Measurements from ENCODE around the gene PLA2G1B. TPM values are rescaled to one million over a fixed set of nuclear protein-coding genes. Genes with fewer than 3 reads are reported as not detected.

Gene PLA2G1B
- total RNA-seq (ENCODE audit: low replicate concordance): not detected in 2 replicates
- long read RNA-seq: 0 reads

GRCh38 chr12:120327593-120327992 lies at the start of gene PLA2G1B:
TSS of gene PLA2G1B (minus strand) at chr12:120327779. CDS start at chr12:120327753, 26 bp downstream.
- peak within 1 kb of the TSS; percentile 25 for H3K4me3 Mint-ChIP-seq
- TF ChIP-seq CTCF (conservative IDR thresholded peaks at IDR 0.05): no peak
- H3K9me3 Mint-ChIP-seq: no peaks in the 10 kb centered on the region
- peaks cover 7% of the 10 kb centered on the region for H3K4me1 Mint-ChIP-seq (ENCODE audit: unreplicated experiment)
- no peaks in the 10 kb centered on the region for H3K36me3 Mint-ChIP-seq
- no peak for DNase-seq (ENCODE audit: extremely low spot score, unreplicated experiment)
- H3K27ac Mint-ChIP-seq: no peak within 1 kb of the TSS
- peaks cover 11% of the 10 kb centered on the region for H3K27me3 Mint-ChIP-seq

DNA sequence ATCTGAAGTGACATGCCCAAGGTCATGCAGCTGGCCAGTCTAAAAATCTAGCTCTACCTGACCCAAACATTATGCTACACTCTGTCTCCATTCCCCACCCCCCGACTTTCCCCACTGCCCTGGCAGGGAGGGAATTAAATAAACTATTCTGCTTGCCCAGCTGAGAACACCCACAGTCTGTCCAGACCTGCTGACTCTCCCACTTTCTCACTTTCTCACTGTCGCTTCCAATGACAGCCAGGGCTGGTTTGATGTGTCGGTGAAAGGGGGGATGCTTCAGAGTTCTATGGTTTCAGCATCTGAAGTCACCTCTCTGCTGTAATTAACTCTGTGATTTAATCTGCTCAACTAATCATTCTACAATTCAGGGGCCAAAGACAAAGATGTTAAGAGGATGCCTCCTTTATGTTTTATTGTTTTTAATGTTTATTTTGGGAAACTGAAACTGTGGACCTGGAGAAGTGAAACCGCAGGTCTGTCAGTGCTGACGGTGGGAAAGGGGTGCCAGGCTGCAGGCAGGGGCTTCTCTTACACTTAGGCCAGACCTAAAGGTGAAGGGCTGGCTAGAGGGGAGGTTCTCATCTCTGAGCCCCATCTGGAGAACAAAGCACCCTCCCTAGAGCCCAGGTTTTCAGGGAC lies 49.5 kb upstream of the PLA2G1B start:
- no peaks in the 10 kb centered on the region for H3K9me3 Mint-ChIP-seq
- no peak for DNase-seq (ENCODE audit: extremely low spot score, unreplicated experiment)
- peak overlapping the region; percentile 20 for H3K27ac Mint-ChIP-seq
- no peaks in the 10 kb centered on the region for H3K36me3 Mint-ChIP-seq
- H3K27me3 Mint-ChIP-seq: peaks cover 15% of the 10 kb centered on the region
- no peak overlapping the region for H3K4me3 Mint-ChIP-seq
- no peak for TF ChIP-seq CTCF (conservative IDR thresholded peaks at IDR 0.05)
- peaks cover 11% of the 10 kb centered on the region for H3K4me1 Mint-ChIP-seq (ENCODE audit: unreplicated experiment)

GRCh38 chr12:120376416-120376815 lies 48.8 kb upstream of the PLA2G1B start:
- peaks cover 21% of the 10 kb centered on the region for H3K27me3 Mint-ChIP-seq
- no peaks in the 10 kb centered on the region for H3K9me3 Mint-ChIP-seq
- no peak overlapping the region for H3K4me3 Mint-ChIP-seq
- no peak for DNase-seq (ENCODE audit: extremely low spot score, unreplicated experiment)
- H3K4me1 Mint-ChIP-seq (ENCODE audit: unreplicated experiment): peaks cover 11% of the 10 kb centered on the region
- no peak for TF ChIP-seq CTCF (conservative IDR thresholded peaks at IDR 0.05)
- no peak overlapping the region for H3K27ac Mint-ChIP-seq
- no peaks in the 10 kb centered on the region for H3K36me3 Mint-ChIP-seq

GRCh38 chr12:120376009-120376408 lies 48.4 kb upstream of the PLA2G1B start:
- peaks cover 11% of the 10 kb centered on the region for H3K4me1 Mint-ChIP-seq (ENCODE audit: unreplicated experiment)
- TF ChIP-seq CTCF (conservative IDR thresholded peaks at IDR 0.05): no peak
- peaks cover 25% of the 10 kb centered on the region for H3K27me3 Mint-ChIP-seq
- no peak overlapping the region for H3K4me3 Mint-ChIP-seq
- H3K9me3 Mint-ChIP-seq: no peaks in the 10 kb centered on the region
- H3K36me3 Mint-ChIP-seq: no peaks in the 10 kb centered on the region
- no peak overlapping the region for H3K27ac Mint-ChIP-seq
- DNase-seq (ENCODE audit: extremely low spot score, unreplicated experiment): no peak

DNA sequence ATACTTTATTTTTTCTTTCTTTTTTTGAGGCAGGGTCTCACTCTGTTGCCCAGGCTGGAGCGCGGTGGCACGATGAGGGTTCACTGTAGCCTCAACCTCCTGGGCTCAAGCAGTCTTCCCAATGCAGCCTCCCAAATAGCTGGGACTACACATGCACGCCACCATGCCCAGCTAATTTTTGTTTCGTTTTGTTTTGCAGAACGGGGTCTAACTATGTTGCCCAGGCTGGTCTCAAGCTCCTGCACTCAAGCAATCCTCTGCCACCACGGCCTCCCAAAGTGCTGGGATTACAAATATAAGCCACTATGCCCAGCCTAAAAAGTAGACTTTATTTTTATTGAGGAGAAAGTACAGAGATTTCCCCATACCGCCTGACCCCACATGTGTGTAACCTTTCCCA lies 46.1 kb upstream of the PLA2G1B start:
- peaks cover 3% of the 10 kb centered on the region for H3K36me3 Mint-ChIP-seq
- no peaks in the 10 kb centered on the region for H3K9me3 Mint-ChIP-seq
- no peak for TF ChIP-seq CTCF (conservative IDR thresholded peaks at IDR 0.05)
- H3K4me3 Mint-ChIP-seq: no peak overlapping the region
- no peak overlapping the region for H3K27ac Mint-ChIP-seq
- H3K4me1 Mint-ChIP-seq (ENCODE audit: unreplicated experiment): peaks cover 26% of the 10 kb centered on the region
- no peak for DNase-seq (ENCODE audit: extremely low spot score, unreplicated experiment)
- H3K27me3 Mint-ChIP-seq: peaks cover 41% of the 10 kb centered on the region

Data from type B pancreatic cell (in vitro differentiated cells).